AG09309 (cell line): ENCODE data around the gene ZMAT2.
"Not testable (repeated sequence)": the region's sequence is repeated elsewhere in the genome, so short reads cannot be mapped to it uniquely, and the experiment has no call there.

Experiments
- DNase-seq: peaks from one replicate; pipeline ENCODE4 v3.0.0-alpha.2; 2010; ENCODE audit warnings: low read depth
- H3K4me3 ChIP-seq: 2 replicates; pipeline ENCODE4 v1.5.1; 2011; ENCODE audit warnings: mild to moderate bottlenecking, low read depth, low read length, moderate library complexity; ENCODE audit not compliant: control insufficient read depth
- TF ChIP-seq, protein P1 (sequence below): IDR thresholded peaks from 2 replicates; pipeline ENCODE4 v1.5.1; 2011; ENCODE audit warnings: mild to moderate bottlenecking, low read depth, low read length, inconsistent platforms; ENCODE audit not compliant: insufficient read depth, control insufficient read depth; ENCODE audit errors: missing control alignments

ZMAT2 gene

DNA sequence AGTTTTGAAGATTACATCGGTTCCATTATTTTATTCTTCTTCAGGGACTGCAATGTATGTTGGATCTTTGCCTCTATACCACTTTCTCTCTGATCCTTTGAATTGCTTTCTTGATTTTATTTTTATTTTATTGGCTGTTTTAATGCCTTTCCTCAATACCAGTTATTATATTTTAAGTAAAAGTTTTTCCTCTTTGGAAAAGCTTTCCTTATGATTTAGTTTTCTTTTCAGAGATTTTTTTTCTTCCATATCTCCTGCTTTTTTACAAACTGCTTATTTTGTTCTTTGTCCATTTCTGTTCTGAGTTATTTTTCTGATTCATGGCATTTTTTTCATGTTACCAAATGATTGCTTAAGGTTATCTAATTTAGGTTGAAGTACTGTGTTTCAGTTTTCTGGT lies 11.5 kb downstream of the ZMAT2 start:
- DNase-seq: no peak
- H3K4me3 ChIP-seq: no peak overlapping the region
- TF ChIP-seq, protein P1, sequence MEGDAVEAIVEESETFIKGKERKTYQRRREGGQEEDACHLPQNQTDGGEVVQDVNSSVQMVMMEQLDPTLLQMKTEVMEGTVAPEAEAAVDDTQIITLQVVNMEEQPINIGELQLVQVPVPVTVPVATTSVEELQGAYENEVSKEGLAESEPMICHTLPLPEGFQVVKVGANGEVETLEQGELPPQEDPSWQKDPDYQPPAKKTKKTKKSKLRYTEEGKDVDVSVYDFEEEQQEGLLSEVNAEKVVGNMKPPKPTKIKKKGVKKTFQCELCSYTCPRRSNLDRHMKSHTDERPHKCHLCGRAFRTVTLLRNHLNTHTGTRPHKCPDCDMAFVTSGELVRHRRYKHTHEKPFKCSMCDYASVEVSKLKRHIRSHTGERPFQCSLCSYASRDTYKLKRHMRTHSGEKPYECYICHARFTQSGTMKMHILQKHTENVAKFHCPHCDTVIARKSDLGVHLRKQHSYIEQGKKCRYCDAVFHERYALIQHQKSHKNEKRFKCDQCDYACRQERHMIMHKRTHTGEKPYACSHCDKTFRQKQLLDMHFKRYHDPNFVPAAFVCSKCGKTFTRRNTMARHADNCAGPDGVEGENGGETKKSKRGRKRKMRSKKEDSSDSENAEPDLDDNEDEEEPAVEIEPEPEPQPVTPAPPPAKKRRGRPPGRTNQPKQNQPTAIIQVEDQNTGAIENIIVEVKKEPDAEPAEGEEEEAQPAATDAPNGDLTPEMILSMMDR: no peak

DNA sequence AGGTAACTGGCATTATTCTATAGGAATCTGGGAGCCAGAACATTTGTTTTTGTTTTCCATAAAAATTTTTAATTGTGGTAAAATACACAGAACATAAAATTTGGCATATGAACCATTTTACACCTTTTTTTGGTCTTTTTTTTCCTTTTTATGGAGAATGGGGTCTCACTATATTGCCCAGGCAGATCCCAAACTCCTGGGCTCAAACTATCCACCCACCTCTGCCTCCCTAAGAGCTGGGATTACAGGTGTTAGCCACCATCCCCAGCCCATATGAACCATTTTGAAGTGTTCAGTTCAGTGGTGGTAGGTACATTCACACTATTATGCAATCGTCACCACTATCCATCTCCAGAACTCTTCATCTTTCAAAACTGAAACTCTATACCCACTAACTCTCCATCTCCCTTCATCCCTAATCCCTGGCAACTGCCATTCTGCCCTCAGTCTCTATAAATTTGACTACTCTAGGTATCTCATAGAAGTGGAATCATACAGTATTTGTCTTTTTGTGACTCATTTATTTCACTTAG lies 13.4 kb downstream of the ZMAT2 start:
- no peak for DNase-seq
- TF ChIP-seq, protein P1: no peak
- no peak overlapping the region for H3K4me3 ChIP-seq

DNA sequence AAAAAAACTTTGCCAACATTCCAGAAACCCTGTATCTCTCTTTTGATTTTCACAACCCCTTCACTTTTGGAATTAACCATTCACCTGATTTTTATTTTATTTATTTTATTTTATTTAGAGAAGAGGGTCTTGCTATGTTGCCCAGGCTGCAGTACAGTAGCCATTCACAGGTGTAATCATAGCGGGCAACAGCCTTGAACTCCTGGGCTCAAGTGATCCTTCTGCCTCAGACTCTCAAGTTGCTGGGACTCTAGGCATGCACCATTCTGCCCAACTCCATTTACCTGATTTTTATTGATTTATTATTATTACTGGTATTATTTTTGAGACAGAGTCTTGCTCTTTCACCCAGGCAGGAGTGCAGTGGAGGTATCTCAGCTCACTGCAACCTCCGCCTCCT lies 16.0 kb downstream of the ZMAT2 start:
- not testable (repeated sequence) for H3K4me3 ChIP-seq, DNase-seq

DNA sequence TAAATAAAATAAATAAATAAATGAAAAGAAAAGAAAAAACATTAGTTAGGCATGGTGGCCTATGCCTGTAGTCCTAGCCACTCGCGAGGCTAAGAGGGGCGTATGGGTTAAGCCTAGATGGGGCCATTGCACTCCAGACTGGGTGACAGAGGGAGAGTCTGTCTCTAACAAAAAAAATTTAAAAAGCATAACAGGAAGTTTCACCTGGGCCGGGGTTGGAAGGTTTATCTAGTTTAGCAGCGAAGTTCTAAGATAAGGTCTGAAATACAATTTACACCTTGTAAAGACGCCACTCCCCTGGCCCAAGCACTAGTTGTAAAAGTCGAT lies 18.0 kb downstream of the ZMAT2 start:
- H3K4me3 ChIP-seq: peak overlapping the region; percentile 19; the same call in 1 of the 2 replicates
- no peak for DNase-seq
- TF ChIP-seq, protein P1: no peak

DNA sequence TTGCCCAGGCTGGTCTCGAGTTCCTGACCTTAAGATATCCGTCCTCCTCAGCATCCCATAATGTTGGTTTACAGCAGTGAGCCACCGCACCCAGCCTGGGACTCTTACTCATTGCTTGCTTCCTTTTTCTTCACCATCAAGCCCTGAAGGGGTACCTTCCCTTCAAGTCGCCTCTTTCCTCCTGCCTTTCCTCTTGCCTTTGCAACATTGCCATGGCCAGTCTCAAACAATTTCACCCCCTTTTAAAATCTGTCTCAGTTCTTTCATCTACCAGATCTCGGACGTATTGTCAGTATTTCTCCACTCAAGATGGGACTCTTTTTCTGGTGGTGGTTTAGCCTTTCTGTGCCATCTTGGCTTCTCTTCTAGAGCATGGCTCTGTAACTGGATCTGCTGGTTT lies 20.5 kb downstream of the ZMAT2 start:
- DNase-seq, H3K4me3 ChIP-seq: not testable (repeated sequence)

DNA sequence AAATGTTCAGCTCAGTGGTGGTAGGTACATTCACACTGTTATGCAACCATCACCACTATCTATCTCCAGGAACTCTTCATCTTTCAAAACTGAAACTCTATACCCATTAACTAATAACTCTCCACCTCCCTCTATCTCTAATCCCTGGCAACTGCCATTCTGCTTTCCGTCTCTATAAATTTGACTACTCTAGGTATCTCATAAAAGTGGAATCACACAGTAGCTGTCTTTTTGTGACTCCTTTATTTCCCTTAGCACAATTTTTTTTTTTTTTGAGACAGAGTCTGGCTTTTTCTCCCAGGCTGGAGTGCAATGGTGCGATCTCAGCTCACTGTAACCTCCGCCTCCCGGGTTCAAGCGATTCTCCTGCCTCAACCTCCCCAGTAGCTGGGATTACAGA lies 21.1 kb downstream of the ZMAT2 start:
- not testable (repeated sequence) for DNase-seq, H3K4me3 ChIP-seq

DNA sequence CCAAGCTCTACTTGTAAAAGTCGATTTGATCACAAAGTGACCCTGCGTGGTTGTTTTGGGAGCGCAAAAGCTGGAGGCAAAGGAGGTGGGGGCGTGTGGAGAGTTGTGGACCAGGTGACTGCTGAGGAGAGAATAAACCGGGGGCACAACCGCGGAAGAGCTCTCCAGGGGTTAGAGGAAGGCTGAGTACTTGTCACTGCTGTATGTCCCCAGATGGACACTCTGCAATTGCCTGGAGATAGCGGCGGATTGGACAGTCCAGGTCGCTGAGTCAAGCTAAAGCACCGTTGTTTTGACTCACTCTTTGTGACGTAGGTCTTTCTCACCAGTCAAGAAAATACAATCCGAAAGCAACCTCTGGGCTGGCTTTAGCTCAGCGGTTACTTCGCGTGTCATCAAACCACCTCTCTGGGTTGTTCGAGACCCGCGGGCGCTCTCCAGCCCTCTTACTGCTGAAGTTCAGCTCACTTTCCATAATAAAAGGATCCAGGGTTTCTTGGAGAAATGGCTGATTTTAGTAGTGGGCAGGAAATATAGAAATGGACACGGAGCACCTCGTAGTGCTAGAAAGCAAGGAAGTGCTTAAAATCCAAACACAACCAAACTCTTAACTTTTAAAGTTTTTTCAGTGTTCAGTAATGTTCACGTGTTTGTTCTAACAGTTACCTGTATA lies 25.7 kb downstream of the ZMAT2 start:
- peak; percentile 79 for DNase-seq
- TF ChIP-seq, protein P1: no peak
- peak overlapping the region; percentile 54 for H3K4me3 ChIP-seq

DNA sequence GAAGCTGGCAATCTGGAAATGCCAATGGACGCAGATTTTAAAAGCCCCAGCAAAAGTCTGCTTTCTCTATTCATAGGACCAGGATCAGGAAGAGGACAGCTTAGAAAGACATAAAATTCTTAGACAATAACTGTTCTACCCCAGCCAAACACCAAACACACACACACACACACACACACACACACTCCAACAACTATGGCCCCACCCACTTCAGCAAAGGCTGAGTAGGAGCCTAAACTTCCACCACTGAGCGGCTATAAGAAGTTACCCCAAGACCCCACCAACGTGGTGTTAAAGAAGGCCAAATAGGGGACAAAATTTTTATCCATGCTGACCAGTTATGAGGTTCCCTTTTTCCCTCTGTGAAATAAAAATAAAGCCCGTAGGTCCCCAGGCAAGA lies 32.9 kb downstream of the ZMAT2 start:
- TF ChIP-seq, protein P1: no peak

More for the DNA sequence above, 32.9 kb downstream of the ZMAT2 start:
- no peak for DNase-seq
- H3K4me3 ChIP-seq: no peak overlapping the region
